Upper lobe of left lung (tissue), 4 donors: ENCODE results near the gene C12orf75.

Experiments
- POLR2A ChIP-seq, 4 donors: fragments of 450-650 bp; IDR thresholded peaks; one replicate each; pipeline ENCODE4 v1.5.1; 2016 to 2017; ENCODE audit warnings: antibody characterized with exemption in 4 of 4, mild to moderate bottlenecking in 2 of 4
- POLR2AphosphoS5 ChIP-seq, 2 donors: sonication (generic); formaldehyde crosslinking; IDR thresholded peaks; one replicate each; pipeline ENCODE4 v1.5.1; 2017; ENCODE audit warnings: antibody characterized with exemption in 2 of 2
- TF ChIP-seq, protein P1 (sequence below), 6 experiments: fragments of 450-650 bp in 4 of 6; fragments of 200-600 bp in 2 of 6; sonication (generic) in 2 of 6; IDR thresholded peaks; one replicate each; pipeline ENCODE4 v1.5.1; 2016 to 2019; ENCODE audit warnings: antibody characterized with exemption in 6 of 6

DNA sequence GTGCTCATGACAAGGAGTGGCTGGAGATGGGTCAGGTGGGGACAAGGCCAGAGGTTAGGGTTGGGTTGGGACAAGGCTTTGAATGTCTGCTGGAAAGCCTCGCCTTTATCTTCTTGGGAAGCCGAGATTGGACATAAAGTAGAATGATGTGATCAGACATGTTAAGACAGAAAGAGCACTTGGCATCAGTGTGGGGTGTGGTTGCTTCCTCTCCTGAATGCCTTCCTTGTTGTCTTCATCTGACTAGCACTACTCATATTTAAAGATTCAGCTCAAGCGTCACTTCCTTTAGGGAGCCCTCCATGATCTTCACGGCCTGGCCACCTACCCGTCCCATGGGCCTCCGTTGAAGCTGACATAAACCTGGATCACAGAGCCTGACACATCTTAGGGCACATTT lies 14.8 kb upstream of the C12orf75 start:
- no peak for TF ChIP-seq POLR2A (IDR thresholded peaks at IDR 0.05)
- TF ChIP-seq POLR2AphosphoS5 (IDR thresholded peaks at IDR 0.05), result no peak
- TF ChIP-seq, protein P1, sequence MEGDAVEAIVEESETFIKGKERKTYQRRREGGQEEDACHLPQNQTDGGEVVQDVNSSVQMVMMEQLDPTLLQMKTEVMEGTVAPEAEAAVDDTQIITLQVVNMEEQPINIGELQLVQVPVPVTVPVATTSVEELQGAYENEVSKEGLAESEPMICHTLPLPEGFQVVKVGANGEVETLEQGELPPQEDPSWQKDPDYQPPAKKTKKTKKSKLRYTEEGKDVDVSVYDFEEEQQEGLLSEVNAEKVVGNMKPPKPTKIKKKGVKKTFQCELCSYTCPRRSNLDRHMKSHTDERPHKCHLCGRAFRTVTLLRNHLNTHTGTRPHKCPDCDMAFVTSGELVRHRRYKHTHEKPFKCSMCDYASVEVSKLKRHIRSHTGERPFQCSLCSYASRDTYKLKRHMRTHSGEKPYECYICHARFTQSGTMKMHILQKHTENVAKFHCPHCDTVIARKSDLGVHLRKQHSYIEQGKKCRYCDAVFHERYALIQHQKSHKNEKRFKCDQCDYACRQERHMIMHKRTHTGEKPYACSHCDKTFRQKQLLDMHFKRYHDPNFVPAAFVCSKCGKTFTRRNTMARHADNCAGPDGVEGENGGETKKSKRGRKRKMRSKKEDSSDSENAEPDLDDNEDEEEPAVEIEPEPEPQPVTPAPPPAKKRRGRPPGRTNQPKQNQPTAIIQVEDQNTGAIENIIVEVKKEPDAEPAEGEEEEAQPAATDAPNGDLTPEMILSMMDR (IDR thresholded peaks at IDR 0.05), result no peak
